ENCODE data around the gene ZNF282. TPM values are rescaled to one million over a fixed set of nuclear protein-coding genes. Genes with fewer than 3 reads are reported as not detected.

ZNF282 gene
- total RNA-seq, 1 donor from 2014 or later, result 35.4 TPM

DNA sequence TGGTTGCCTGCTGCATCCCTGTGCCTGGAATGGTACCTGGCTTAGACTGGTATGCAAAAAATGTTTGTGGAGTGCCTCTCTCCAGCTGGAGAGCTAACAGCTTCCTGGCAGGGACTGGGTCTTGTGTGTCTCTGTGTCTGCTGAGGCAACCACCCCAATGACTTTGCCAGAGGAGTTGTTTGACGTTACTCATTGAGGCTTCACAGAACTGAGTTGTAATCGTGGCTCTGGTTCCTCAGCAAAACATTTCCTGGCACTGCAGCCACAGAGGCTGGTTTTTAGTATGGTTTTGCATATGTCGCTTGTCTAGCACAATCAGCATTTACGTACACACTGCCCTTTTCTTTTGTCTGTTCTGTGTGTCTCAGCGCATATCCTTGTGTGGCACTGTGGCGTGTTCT is 7.5 kb downstream of the ZNF282 start:
- Mint-ChIP-seq H3K27me3 (no peaks in the 10 kb centered on the region), H3K36me3 (peaks cover 66% of the 10 kb centered on the region), H3K9me3 (no peaks in the 10 kb centered on the region), H3K4me3 (no peak overlapping the region), H3K4me1 (ENCODE audit: unreplicated experiment) (peaks cover 21% of the 10 kb centered on the region), H3K27ac (no peak overlapping the region)
- DNase-seq (ENCODE audit: extremely low spot score, unreplicated experiment), result no peak
- TF ChIP-seq, protein P1, sequence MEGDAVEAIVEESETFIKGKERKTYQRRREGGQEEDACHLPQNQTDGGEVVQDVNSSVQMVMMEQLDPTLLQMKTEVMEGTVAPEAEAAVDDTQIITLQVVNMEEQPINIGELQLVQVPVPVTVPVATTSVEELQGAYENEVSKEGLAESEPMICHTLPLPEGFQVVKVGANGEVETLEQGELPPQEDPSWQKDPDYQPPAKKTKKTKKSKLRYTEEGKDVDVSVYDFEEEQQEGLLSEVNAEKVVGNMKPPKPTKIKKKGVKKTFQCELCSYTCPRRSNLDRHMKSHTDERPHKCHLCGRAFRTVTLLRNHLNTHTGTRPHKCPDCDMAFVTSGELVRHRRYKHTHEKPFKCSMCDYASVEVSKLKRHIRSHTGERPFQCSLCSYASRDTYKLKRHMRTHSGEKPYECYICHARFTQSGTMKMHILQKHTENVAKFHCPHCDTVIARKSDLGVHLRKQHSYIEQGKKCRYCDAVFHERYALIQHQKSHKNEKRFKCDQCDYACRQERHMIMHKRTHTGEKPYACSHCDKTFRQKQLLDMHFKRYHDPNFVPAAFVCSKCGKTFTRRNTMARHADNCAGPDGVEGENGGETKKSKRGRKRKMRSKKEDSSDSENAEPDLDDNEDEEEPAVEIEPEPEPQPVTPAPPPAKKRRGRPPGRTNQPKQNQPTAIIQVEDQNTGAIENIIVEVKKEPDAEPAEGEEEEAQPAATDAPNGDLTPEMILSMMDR (conservative IDR thresholded peaks at IDR 0.05), result no peak

DNA sequence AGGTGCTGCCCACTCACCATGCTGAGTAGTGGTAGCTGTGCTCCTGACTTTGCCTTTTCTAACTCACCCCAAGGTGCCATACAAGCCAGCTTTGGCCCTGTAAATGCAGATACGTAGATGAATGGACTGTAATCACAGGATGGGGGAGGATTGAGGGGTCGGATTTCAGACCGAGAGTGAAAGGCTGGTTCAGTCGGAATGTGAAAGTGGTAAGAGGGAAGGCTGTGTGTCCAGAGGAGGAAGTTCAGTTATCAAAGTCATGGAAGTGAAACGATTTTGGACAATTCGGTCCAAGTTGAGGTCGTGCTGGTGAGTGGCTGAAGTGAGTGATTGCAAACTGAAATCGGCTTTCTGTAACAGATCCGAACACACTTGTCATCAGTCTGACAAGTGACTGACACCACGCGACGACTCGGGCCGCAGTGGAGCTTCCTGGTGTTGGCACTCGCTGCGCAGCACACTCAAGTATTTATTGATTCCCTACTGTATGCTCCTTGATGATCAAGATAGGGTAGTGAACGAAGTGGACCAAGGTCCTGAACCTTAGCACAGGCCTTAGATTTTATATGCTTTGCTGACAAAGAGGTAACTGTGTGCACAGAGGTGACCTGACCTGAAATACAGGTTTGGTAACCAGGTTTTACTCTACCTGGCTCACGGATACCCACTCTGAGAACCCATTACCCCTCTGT is 10.5 kb downstream of the ZNF282 start:
- H3K4me3 Mint-ChIP-seq, result peak overlapping the region; percentile 35

DNA sequence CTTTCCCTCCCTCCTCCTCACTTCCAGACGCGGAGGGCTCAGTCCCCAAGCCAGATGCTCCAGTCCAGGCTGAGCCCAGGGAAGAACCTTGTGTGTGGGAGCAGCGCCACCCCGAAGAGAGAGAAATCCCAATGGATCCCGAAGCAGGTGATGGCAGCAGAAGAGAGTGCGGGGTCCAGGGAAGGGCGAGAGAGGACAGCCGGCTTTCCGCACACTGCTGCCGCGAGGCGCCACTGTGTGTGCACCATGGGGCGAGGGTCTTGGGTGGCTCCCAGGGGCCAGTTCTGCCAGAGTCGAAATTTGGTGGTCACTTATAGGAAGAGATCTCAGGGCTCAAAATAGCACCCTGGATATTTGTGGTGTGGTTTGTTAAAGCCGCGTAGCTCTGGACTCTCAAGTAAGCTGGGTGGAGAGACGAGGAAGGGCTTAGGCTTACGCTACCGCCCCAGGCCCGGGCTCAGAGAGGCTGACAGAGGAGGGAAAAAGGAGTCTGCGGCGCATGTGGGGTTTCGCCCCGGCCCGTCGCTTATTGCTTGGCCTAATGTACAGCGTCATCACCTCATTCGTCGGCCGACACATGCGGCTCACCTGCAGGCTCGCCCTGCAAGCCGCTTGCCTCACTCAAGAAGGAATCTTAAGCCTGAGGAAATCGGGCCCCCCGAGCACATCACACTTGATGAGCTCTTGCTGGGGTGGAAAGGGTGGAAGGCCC is 12.1 kb downstream of the ZNF282 start:
- Mint-ChIP-seq H3K36me3 (peaks cover 56% of the 10 kb centered on the region), H3K27ac (no peak overlapping the region), H3K4me3 (no peak overlapping the region), H3K4me1 (ENCODE audit: unreplicated experiment) (peaks cover 13% of the 10 kb centered on the region), H3K9me3 (no peaks in the 10 kb centered on the region), H3K27me3 (no peaks in the 10 kb centered on the region)
- DNase-seq (ENCODE audit: extremely low spot score, unreplicated experiment), result no peak
- TF ChIP-seq, protein P1 (conservative IDR thresholded peaks at IDR 0.05), result no peak

More for the DNA sequence above, 10.5 kb downstream of the ZNF282 start:
- Mint-ChIP-seq H3K4me1 (ENCODE audit: unreplicated experiment) (peaks cover 15% of the 10 kb centered on the region), H3K9me3 (no peaks in the 10 kb centered on the region), H3K27me3 (no peaks in the 10 kb centered on the region), H3K27ac (peak overlapping the region; percentile 79), H3K36me3 (peaks cover 61% of the 10 kb centered on the region)
- TF ChIP-seq, protein P1 (conservative IDR thresholded peaks at IDR 0.05), result no peak
- no peak for DNase-seq (ENCODE audit: extremely low spot score, unreplicated experiment)

DNA sequence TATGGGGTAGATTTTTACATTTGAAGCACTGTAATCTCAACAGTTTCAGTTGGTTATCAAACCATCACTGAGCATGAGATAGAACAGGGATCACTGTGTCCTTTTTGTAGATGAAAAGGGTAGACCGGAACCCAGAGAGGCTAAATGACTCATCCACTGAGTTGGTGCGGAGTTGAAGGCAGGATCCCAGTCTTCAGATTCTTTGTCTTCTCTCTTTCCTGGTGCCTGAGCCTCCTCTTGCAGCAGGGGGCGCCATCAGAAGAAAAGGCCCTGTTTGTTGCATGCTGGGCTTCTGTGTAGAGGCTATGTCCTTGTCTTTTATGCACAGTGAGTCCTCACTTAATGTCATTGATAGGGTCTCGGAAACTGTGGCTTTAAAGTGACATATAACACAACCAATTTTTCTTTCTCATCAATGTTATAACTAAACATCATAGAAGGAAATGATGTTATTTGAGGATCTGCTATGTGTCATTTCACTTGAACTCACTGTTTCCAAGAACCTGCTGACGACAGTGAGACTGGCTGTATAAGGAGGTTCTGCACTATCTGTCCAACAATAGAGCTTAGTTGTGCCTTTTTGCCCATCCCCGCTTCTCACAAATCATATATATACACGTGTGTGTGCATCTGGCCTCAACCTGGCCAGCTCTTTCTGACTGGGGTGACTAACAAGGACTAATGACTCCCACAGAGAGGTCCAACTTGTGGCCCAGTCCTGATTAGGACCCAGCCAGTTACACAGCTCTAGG is 14.3 kb downstream of the ZNF282 start:
- Mint-ChIP-seq H3K27ac (peak overlapping the region; percentile 75), H3K4me1 (ENCODE audit: unreplicated experiment) (peaks cover 6% of the 10 kb centered on the region), H3K27me3 (no peaks in the 10 kb centered on the region), H3K36me3 (peaks cover 46% of the 10 kb centered on the region), H3K9me3 (no peaks in the 10 kb centered on the region), H3K4me3 (no peak overlapping the region)
- no peak for DNase-seq (ENCODE audit: extremely low spot score, unreplicated experiment)
- TF ChIP-seq, protein P1 (conservative IDR thresholded peaks at IDR 0.05), result peak; percentile 79

DNA sequence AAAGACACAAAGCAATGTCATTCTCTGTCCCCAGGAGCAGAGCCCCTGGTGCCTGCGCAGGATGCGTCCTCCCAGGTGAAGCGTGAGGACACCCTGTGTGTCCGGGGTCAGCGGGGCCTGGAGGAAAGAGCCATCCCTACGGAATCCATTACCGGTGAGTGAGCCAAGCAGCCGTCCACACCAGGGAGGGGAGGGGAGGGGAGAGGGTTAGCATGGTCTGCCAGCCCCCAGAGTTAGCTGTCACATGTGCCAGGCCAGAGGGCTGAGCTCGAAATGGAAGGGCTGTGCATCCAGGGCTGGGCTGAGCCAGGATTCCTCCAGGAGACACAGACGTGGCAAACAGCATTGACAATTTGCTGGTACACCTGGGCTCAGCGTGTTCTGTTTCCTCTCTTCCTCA is 15.2 kb downstream of the ZNF282 start:
- no peaks in the 10 kb centered on the region for H3K9me3 Mint-ChIP-seq
- H3K36me3 Mint-ChIP-seq, result peaks cover 44% of the 10 kb centered on the region
- no peak overlapping the region for H3K27ac Mint-ChIP-seq
- H3K27me3 Mint-ChIP-seq, result no peaks in the 10 kb centered on the region
- DNase-seq (ENCODE audit: extremely low spot score, unreplicated experiment), result no peak
- TF ChIP-seq, protein P1 (conservative IDR thresholded peaks at IDR 0.05), result no peak
- peaks cover 4% of the 10 kb centered on the region for H3K4me1 Mint-ChIP-seq (ENCODE audit: unreplicated experiment)
- no peak overlapping the region for H3K4me3 Mint-ChIP-seq
